H1 (cell line): Measurements from ENCODE around the gene TNRC6B. TPM values are rescaled to one million over a fixed set of nuclear protein-coding genes. Genes with fewer than 3 reads are reported as not detected.

Experiments
- CTCF ChIA-PET: fragments of 300-600 bp; sonication (Branson Sonifier 250); formaldehyde crosslinking; loops from one replicate; lab custom pipeline; 2021; ENCODE audit not compliant: partially characterized antibody; lab: Charles Lee
- POLR2A ChIA-PET: fragments of 300-600 bp; sonication (Branson Sonifier 250); formaldehyde crosslinking; loops from one replicate; lab custom pipeline; 2021; ENCODE audit warnings: inconsistent platforms; ENCODE audit not compliant: partially characterized antibody; lab: Charles Lee
- DNase-seq, 2 experiments: peaks; one replicate each; pipeline versions ENCODE4 v3.0.0 to v3.0.0-alpha.2; 2010 to 2022; ENCODE audit warnings: low spot score in 2 of 2, low read depth in 1 of 2, mixed read lengths in 1 of 2
- FAIRE-seq: peaks from 2 replicates; lab custom pipeline; 2011; peaks lifted over from hg19 to GRCh38; lab: Jason Lieb, UNC
- H2AFZ ChIP-seq: 2 replicates; pipeline ENCODE4 v1.8.1; 2012; ENCODE audit warnings: low read length, inconsistent platforms
- H2AK5ac ChIP-seq: 2 replicates; pipeline ENCODE4 v1.6.1; 2013; ENCODE audit warnings: low read depth, low read length
- H2BK120ac ChIP-seq: replicated peaks from 2 replicates; pipeline ENCODE3; 2013; ENCODE audit warnings: low read depth, low read length, inconsistent platforms
- H2BK12ac ChIP-seq: 2 replicates; pipeline ENCODE4 v1.6.1; 2013; ENCODE audit warnings: low read depth, low read length
- H2BK15ac ChIP-seq: 2 replicates; pipeline ENCODE4 v1.6.1; 2013; ENCODE audit warnings: low read length
- H2BK20ac ChIP-seq: 2 replicates; pipeline ENCODE4 v1.6.1; 2013; ENCODE audit warnings: low read length
- H2BK5ac ChIP-seq: 2 replicates; pipeline ENCODE4 v1.6.1; 2013; ENCODE audit warnings: low read depth, low read length
- H3K14ac ChIP-seq: 2 replicates; pipeline ENCODE4 v1.6.1; 2013; ENCODE audit warnings: inconsistent platforms; ENCODE audit not compliant: insufficient read length
- H3K18ac ChIP-seq: 2 replicates; pipeline ENCODE4 v1.6.1; 2013; ENCODE audit warnings: low read length; ENCODE audit errors: extremely low read depth
- H3K23ac ChIP-seq: 2 replicates; pipeline ENCODE4 v1.6.1; 2013; ENCODE audit warnings: inconsistent platforms; ENCODE audit not compliant: insufficient read length
- H3K23me2 ChIP-seq: 2 replicates; pipeline ENCODE4 v1.6.1; 2013; ENCODE audit warnings: low read depth, low read length
- H3K27ac ChIP-seq: 2 replicates; pipeline ENCODE4 v1.6.1; 2011; ENCODE audit warnings: low read depth, low read length, inconsistent platforms
- H3K27me3 ChIP-seq, 4 experiments: replicated peaks in 1 of 4; 1 replicate in 1 of 4; 2 replicates in 3 of 4; pipeline versions ENCODE4 v1.6.1 to v1.8.1; 2011 to 2013; ENCODE audit warnings: low read length in 3 of 4, mild to moderate bottlenecking in 3 of 4, inconsistent platforms in 2 of 4, mixed read lengths in 2 of 4, moderate library complexity in 1 of 4; ENCODE audit not compliant: control insufficient read depth in 3 of 4, insufficient read depth in 3 of 4; ENCODE audit errors: extremely low read depth in 1 of 4
- H3K36me3 ChIP-seq, 4 experiments: 2 replicates each; pipeline versions ENCODE4 v1.6.1 to v1.8.1; 2011 to 2013; ENCODE audit warnings: mild to moderate bottlenecking in 4 of 4, low read length in 3 of 4, moderate library complexity in 2 of 4, control low read depth in 1 of 4, inconsistent platforms in 1 of 4; ENCODE audit not compliant: insufficient read depth in 4 of 4, control insufficient read depth in 2 of 4
- H3K4ac ChIP-seq: replicated peaks from 2 replicates; pipeline ENCODE3; 2013; ENCODE audit warnings: low read length, low read depth, mixed read lengths, inconsistent platforms; ENCODE audit not compliant: insufficient read length
- H3K4me1 ChIP-seq, 4 experiments: replicated peaks in 1 of 4; 1 replicate in 1 of 4; 2 replicates in 3 of 4; pipeline versions ENCODE4 v1.6.1 to v1.8.1; 2011 to 2013; ENCODE audit warnings: low read length in 3 of 4, inconsistent platforms in 2 of 4, mixed read lengths in 1 of 4; ENCODE audit not compliant: insufficient read depth in 4 of 4, control insufficient read depth in 3 of 4
- H3K4me2 ChIP-seq, 2 experiments: 2 replicates each; pipeline versions ENCODE4 v1.6.1 to v1.8.1; 2011 to 2013; ENCODE audit warnings: low read depth in 2 of 2, low read length in 2 of 2, control low read depth in 1 of 2, inconsistent platforms in 1 of 2, mild to moderate bottlenecking in 1 of 2; ENCODE audit not compliant: insufficient read depth in 1 of 2
- H3K4me3 ChIP-seq, 4 experiments: fragments of 200-600, 300-600 bp in 1 of 4; sonication (generic), shearing (Covaris generic), sonication (Bioruptor Twin) in 1 of 4; 2 replicates each; pipeline versions ENCODE4 v1.5.1 to v1.8.1; 2011 to 2016; ENCODE audit warnings: low read length in 4 of 4, low read depth in 3 of 4, control low read depth in 2 of 4, inconsistent platforms in 2 of 4, mild to moderate bottlenecking in 2 of 4, mixed read lengths in 1 of 4, moderate library complexity in 1 of 4; ENCODE audit not compliant: insufficient read depth in 2 of 4; ENCODE audit errors: extremely low read depth in 1 of 4
- H3K56ac ChIP-seq: replicated peaks from 2 replicates; pipeline ENCODE3; 2013; ENCODE audit warnings: low read depth, mild to moderate bottlenecking, mixed read lengths, low read length, inconsistent platforms; ENCODE audit not compliant: insufficient read length
- H3K79me1 ChIP-seq: 2 replicates; pipeline ENCODE4 v1.6.1; 2013; ENCODE audit warnings: low read depth, low read length, control low read depth
- H3K79me2 ChIP-seq, 2 experiments: 2 replicates each; pipeline versions ENCODE4 v1.6.1 to v1.8.1; 2012 to 2013; ENCODE audit warnings: low read length in 2 of 2, mild to moderate bottlenecking in 2 of 2, inconsistent platforms in 1 of 2; ENCODE audit not compliant: insufficient read depth in 2 of 2, control insufficient read depth in 1 of 2
- H3K9ac ChIP-seq, 4 experiments: replicated peaks in 1 of 4; 1 replicate in 1 of 4; 2 replicates in 3 of 4; pipeline versions ENCODE4 v1.6.1 to v1.8.1; 2011 to 2013; ENCODE audit warnings: low read depth in 3 of 4, low read length in 3 of 4, control low read depth in 2 of 4, mild to moderate bottlenecking in 2 of 4, moderate library complexity in 2 of 4, inconsistent platforms in 1 of 4; ENCODE audit errors: extremely low read depth in 1 of 4
- H3K9me3 ChIP-seq, 2 experiments: 2 replicates each; pipeline versions ENCODE4 v1.6.1 to v1.8.1; 2012 to 2013; ENCODE audit warnings: mild to moderate bottlenecking in 2 of 2, moderate library complexity in 2 of 2, control low read depth in 1 of 2, inconsistent platforms in 1 of 2, low read depth in 1 of 2, low read length in 1 of 2, mixed read lengths in 1 of 2; ENCODE audit not compliant: insufficient read depth in 2 of 2
- H4K20me1 ChIP-seq, 2 experiments: replicated peaks in 1 of 2; 2 replicates each; pipeline versions ENCODE3 to v1.8.1; 2011 to 2013; ENCODE audit warnings: inconsistent platforms in 2 of 2, low read length in 2 of 2, mild to moderate bottlenecking in 1 of 2; ENCODE audit not compliant: insufficient read depth in 2 of 2, control insufficient read depth in 1 of 2
- H4K5ac ChIP-seq: 2 replicates; pipeline ENCODE4 v1.6.1; 2013; ENCODE audit warnings: low read length, low read depth, mixed read lengths, inconsistent platforms; ENCODE audit not compliant: insufficient read length
- H4K8ac ChIP-seq: 2 replicates; pipeline ENCODE4 v1.8.0; 2013; ENCODE audit warnings: mild to moderate bottlenecking, moderate library complexity, low read length, inconsistent platforms; ENCODE audit not compliant: insufficient read depth; ENCODE audit errors: extremely low read depth
- H4K91ac ChIP-seq: replicated peaks from 2 replicates; pipeline ENCODE3; 2013; ENCODE audit warnings: low read length, mixed read lengths, inconsistent platforms; ENCODE audit not compliant: insufficient read length
- BCL11A ChIP-seq, 2 experiments: IDR thresholded peaks; one replicate each; pipeline ENCODE4 v1.6.1; 2011; ENCODE audit warnings: low read depth in 2 of 2, low read length in 2 of 2, mild to moderate bottlenecking in 2 of 2
- E2F6 ChIP-seq: IDR thresholded peaks from 2 replicates; pipeline ENCODE4 v1.6.1; 2012; ENCODE audit warnings: inconsistent platforms
- NRF1 ChIP-seq: IDR thresholded peaks from 2 replicates; pipeline ENCODE4 v1.6.1; 2011; ENCODE audit warnings: mild to moderate bottlenecking, low read depth, low read length, improper control_type of control experiment
- RFX5 ChIP-seq: IDR thresholded peaks from 2 replicates; pipeline ENCODE4 v1.6.1; 2011; ENCODE audit warnings: low read depth, low read length, improper control_type of control experiment, borderline replicate concordance
- SP1 ChIP-seq: IDR thresholded peaks from 2 replicates; pipeline ENCODE4 v1.6.1; 2011; ENCODE audit warnings: low read depth, low read length
- SUZ12 ChIP-seq: fragments of 200-600 bp; sonication (generic); IDR thresholded peaks from 2 replicates; pipeline ENCODE4 v1.6.1; 2012; ENCODE audit warnings: mild to moderate bottlenecking, inconsistent platforms, low read length, moderate library complexity, mixed read lengths
- TBP ChIP-seq: IDR thresholded peaks from 2 replicates; pipeline ENCODE4 v1.6.1; 2011; ENCODE audit warnings: low read depth, low read length, improper control_type of control experiment
- polyA plus RNA-seq, 7 experiments: library from polyadenylated mRNA; depleted of rRNA in 3 of 7; stranded (reverse) in 5 of 7; unstranded in 2 of 7; fragments of >200 nt in 5 of 7; fragments of 200-250 nt in 2 of 7; gene quantifications; 1 replicate in 5 of 7; 2 replicates in 1 of 7; 4 replicates in 1 of 7; pipeline versions ENCODE4 v1.2.1 to v1.2.3, GENCODE V29; 2011 to 2013; ENCODE audit warnings: missing spikeins in 2 of 7, mixed read lengths in 2 of 7
- total RNA-seq: library from RNA; stranded (reverse); fragmentation: NEBNext Ultra II Directional; extraction: Animal tissue kit (Norgen Biotek cat#: 25700); gene quantifications from 2 replicates; pipeline ENCODE4 v1.2.1, GENCODE V29; 2021

The TNRC6B gene
- total and polyA plus RNA-seq, 2 of the 8 experiments (the other 6 are each of a cell fraction or from before 2014, with no cell fraction given): 12.5 to 48.9 TPM

- no peak overlapping the region for H2BK15ac ChIP-seq
- H3K4ac ChIP-seq: no peak overlapping the region
- H2AFZ ChIP-seq: no peak overlapping the region
- H3K18ac ChIP-seq: no peak overlapping the region
- H4K5ac ChIP-seq: no peak overlapping the region
- no peak overlapping the region for H3K23ac ChIP-seq
- FAIRE-seq (no peak), DNase-seq (no peak)
- no peak overlapping the region for H3K27ac ChIP-seq
- peaks cover 21 to 97% of the 10 kb centered on the region in 2 experiments for H3K79me2 ChIP-seq
- no peak overlapping the region for H2BK120ac ChIP-seq
- no peak overlapping the region for H4K8ac ChIP-seq
- CTCF ChIA-PET: no interaction called here
- H4K20me1 ChIP-seq: peaks cover 21 to 34% of the 10 kb centered on the region in 2 experiments
- H3K79me1 ChIP-seq: peaks cover 18% of the 10 kb centered on the region
- no peaks in the 10 kb centered on the region for H3K23me2 ChIP-seq
- H3K4me2 ChIP-seq: no peak overlapping the region
- H3K4me1 ChIP-seq: peaks cover 6 to 13% (median 9%) of the 10 kb centered on the region in 4 experiments
- H2BK12ac ChIP-seq: no peak overlapping the region
- H2BK20ac ChIP-seq: no peak overlapping the region
- H3K9me3 ChIP-seq: no peaks in the 10 kb centered on the region
- no peak overlapping the region for H2AK5ac ChIP-seq
- H3K14ac ChIP-seq: no peak overlapping the region
- H3K36me3 ChIP-seq: peaks cover 0 to 8% (median 0%) of the 10 kb centered on the region in 4 experiments; a peak in 1 of 8 replicates
- POLR2A ChIA-PET: interaction anchor here (1.4 kb wide), 1 partner anchor 41 kb away, joined by 3 read pairs; no protein-coding TSS in a partner anchor
- no peak overlapping the region for H2BK5ac ChIP-seq
- no peak overlapping the region for H3K9ac ChIP-seq
- no peaks in the 10 kb centered on the region for H3K27me3 ChIP-seq
- H4K91ac ChIP-seq: no peak overlapping the region
- TF ChIP-seq TBP (no peak), SUZ12 (no peak), SP1 (no peak), E2F6 (no peak), NRF1 (no peak), BCL11A (IDR thresholded peaks at IDR 0.05; ENCODE audit: low read depth in 2 of 2, low read length in 2 of 2) (no peak), RFX5 (no peak)
- H3K56ac ChIP-seq: no peak overlapping the region
- H3K4me3 ChIP-seq: no peak overlapping the region
These were observed 56.9 kb downstream of the TNRC6B start for GRCh38 chr22:40234658-40235057.
